Thymus (tissue), 11 donors: ENCODE measurements around the gene TSPAN4. TPM values are rescaled to one million over a fixed set of nuclear protein-coding genes. Genes with fewer than 3 reads are reported as not detected.

Experiments used
- DNase-seq, 9 donors: peaks; one replicate each; pipeline ENCODE4 v3.0.0-alpha.2; 2013; ENCODE audit warnings: low spot score in 9 of 9, low read depth in 6 of 9, missing footprints in 1 of 9
- H3K27ac ChIP-seq, 2 donors: one replicate each; pipeline ENCODE4 v1.5.1; 2013; ENCODE audit warnings: control low read depth in 1 of 2, low read depth in 1 of 2, low read length in 1 of 2, mild to moderate bottlenecking in 1 of 2, moderate library complexity in 1 of 2
- H3K27me3 ChIP-seq, 2 donors: one replicate each; pipeline ENCODE4 v1.5.1; 2013; ENCODE audit warnings: low read length in 1 of 2; ENCODE audit not compliant: control insufficient read depth in 2 of 2, insufficient read depth in 1 of 2
- H3K36me3 ChIP-seq, 2 donors: one replicate each; pipeline ENCODE4 v1.5.1; 2013; ENCODE audit warnings: low read length in 1 of 2, mild to moderate bottlenecking in 1 of 2, moderate library complexity in 1 of 2; ENCODE audit not compliant: control insufficient read depth in 2 of 2, insufficient read depth in 2 of 2
- H3K4me1 ChIP-seq, 2 donors: one replicate each; pipeline ENCODE4 v1.5.1; 2013; ENCODE audit warnings: low read length in 2 of 2; ENCODE audit not compliant: control insufficient read depth in 2 of 2, insufficient read depth in 2 of 2
- H3K4me3 ChIP-seq, 2 donors: one replicate each; pipeline ENCODE4 v1.5.1; 2013; ENCODE audit warnings: low read length in 2 of 2, control low read depth in 1 of 2, mild to moderate bottlenecking in 1 of 2
- H3K9me3 ChIP-seq, 2 donors: one replicate each; pipeline ENCODE4 v1.5.1; 2013; ENCODE audit warnings: low read length in 1 of 2, mild to moderate bottlenecking in 1 of 2; ENCODE audit not compliant: control insufficient read depth in 2 of 2, insufficient read depth in 1 of 2
- WGBS: extraction: QIAGEN DNeasy Blood & Tissue Kit; methylation state at CpG from one replicate; pipeline ENCODE4 v1.1.7; 2013; 5-methylcytosine and 5-hydroxymethylcytosine counted together
- polyA plus RNA-seq: library from polyadenylated mRNA; stranded (reverse); fragments of 200-250 nt; gene quantifications from one replicate; pipeline ENCODE4 v1.2.3, GENCODE V29; 2013
- total RNA-seq: library from RNA; stranded (reverse); fragments of 120-200 nt; gene quantifications from one replicate; pipeline ENCODE4 v1.2.4, GENCODE V29; 2013
- donor health status: healthy.

The TSPAN4 gene
- total and polyA plus RNA-seq, 2 donors: 22.2 to 56.7 TPM

DNA sequence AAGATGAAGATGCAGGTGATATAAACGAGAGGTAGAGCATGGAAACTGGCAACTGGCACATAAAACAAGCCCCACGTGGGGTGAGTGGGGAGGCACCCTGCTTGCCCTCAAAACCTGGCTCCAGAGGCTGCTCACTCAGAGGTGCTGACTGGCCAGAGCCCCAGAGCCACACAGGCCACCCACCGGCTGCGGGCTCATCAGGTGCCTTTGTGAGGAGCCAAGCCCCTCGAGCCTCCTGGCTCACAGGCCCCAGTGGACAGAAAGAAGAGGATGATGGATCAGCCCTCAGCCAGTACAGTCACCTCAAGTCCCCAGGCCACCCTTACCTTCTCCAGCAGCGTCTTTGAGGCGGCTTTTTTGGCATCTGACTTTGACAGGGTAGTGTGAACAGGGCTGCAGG is 61.7 kb downstream of the TSPAN4 start:
- Histone ChIP-seq H3K4me3 (no peak overlapping the region), H3K36me3 (peaks cover 40 to 57% of the 10 kb centered on the region in 2 donors), H3K4me1 (peaks cover 0 to 3% of the 10 kb centered on the region in 2 donors), H3K27ac (no peak overlapping the region), H3K27me3 (no peaks in the 10 kb centered on the region), H3K9me3 (no peaks in the 10 kb centered on the region)
- DNase-seq: no peak
- 94% methylated on average over 7 of the region's 7 CpGs for WGBS

DNA sequence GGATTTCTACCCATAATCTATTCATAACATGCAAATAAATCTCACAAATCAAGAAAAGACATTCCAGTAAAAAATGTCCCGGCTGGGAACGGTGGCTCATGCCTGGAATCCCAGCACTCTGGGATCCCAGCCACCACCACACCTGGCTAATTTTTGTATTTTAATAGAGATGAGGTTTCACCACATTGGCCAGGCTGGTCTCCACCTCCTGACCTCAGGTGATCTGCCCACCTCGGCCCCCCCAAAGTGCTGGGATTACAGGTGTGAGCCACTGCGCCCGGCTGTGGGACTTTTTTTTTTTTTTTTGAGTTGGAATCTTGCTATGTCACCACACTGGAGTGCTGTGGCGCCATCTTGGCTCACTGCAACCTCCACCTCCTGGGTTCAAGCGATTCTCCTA is 63.3 kb downstream of the TSPAN4 start:
- Histone ChIP-seq H3K36me3 (peaks cover 31 to 41% of the 10 kb centered on the region in 2 donors), H3K27me3 (no peaks in the 10 kb centered on the region), H3K9me3 (no peaks in the 10 kb centered on the region), H3K4me1 (peaks cover 8% of the 10 kb centered on the region in 2 donors), H3K27ac (no peak overlapping the region), H3K4me3 (no peak overlapping the region)
- DNase-seq: no peak
- WGBS: 93% methylated on average over 7 of the region's 7 CpGs

DNA sequence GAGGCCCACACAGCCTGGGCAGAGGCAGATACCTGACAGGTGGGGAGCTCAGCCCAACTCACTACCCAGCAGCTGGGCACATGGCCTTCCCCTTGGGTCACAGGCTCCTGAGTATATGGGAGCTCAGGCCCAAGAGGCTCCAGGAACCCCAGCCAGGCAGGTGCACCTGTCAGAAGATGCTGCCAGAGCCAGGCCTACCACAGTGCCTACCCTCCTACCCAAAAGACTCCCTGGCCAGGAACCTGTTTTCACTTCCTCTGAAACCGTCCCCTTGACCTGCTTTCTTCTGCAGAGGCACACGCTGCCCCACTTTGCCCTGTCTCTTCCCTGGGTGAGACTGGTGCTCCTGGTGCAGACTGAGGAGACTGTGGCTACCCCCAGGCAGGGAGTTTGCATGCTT is 65.0 kb downstream of the TSPAN4 start:
- no peak for DNase-seq
- no peak overlapping the region for H3K27ac ChIP-seq
- 87% methylated on average over 2 of the region's 2 CpGs for WGBS
- peaks cover 15% of the 10 kb centered on the region in 2 donors for H3K4me1 ChIP-seq
- H3K27me3 ChIP-seq: peaks cover 0 to 3% of the 10 kb centered on the region in 2 donors
- no peaks in the 10 kb centered on the region for H3K9me3 ChIP-seq
- H3K36me3 ChIP-seq: peaks cover 16 to 24% of the 10 kb centered on the region in 2 donors
- H3K4me3 ChIP-seq: no peak overlapping the region

DNA sequence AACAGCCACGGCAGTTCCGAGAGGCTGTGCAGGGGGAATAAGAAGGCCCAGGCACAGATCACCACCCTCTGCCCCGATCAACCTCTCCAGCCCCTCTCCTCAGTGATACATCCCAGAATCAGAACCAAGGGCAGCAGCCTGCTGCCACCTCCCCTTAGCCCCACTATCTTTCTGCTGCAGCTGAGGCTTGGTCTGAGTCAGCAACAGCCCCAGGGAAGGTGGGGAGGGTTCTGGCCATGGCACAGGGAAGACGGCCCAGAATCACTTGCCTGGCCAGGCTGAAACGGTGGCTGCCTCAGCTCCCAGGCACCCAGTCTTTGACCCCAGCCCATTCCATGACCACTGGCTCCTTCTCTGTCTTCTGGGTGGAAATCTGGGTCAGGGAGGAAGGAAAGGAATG is 65.6 kb downstream of the TSPAN4 start:
- 98% methylated on average over 5 of the region's 5 CpGs for WGBS
- H3K27ac ChIP-seq: no peak overlapping the region
- peaks cover 0 to 3% of the 10 kb centered on the region in 2 donors for H3K27me3 ChIP-seq
- no peaks in the 10 kb centered on the region for H3K9me3 ChIP-seq
- H3K4me3 ChIP-seq: no peak overlapping the region
- H3K36me3 ChIP-seq: peaks cover 11 to 18% of the 10 kb centered on the region in 2 donors
- H3K4me1 ChIP-seq: peaks cover 15% of the 10 kb centered on the region in 2 donors
- DNase-seq: no peak

DNA sequence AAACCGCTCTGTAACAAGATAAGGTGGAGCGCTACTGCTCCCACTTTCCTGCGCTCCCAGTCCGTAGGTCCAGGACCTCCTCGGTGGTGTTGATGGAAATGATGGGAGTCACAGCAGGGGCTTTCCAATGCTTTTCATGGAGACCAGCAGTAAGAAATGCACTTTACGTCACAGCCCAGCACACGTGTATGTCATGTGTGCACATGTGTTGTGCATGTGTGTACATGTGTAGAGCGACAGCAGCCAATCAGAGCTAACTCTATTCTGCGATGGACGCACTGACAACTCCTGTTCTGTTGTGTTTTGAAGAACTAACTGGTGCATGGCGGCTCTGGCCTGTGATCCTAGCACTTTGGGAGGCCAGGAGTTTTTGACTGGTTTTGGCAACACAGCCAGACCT is 66.8 kb downstream of the TSPAN4 start:
- 97% methylated on average over 11 of the region's 11 CpGs for WGBS
- Histone ChIP-seq H3K9me3 (no peaks in the 10 kb centered on the region), H3K36me3 (peaks cover 2 to 8% of the 10 kb centered on the region in 2 donors), H3K27me3 (peaks cover 0 to 3% of the 10 kb centered on the region in 2 donors), H3K4me1 (peaks cover 15% of the 10 kb centered on the region in 2 donors), H3K27ac (no peak overlapping the region), H3K4me3 (no peak overlapping the region)
- DNase-seq: no peak

DNA sequence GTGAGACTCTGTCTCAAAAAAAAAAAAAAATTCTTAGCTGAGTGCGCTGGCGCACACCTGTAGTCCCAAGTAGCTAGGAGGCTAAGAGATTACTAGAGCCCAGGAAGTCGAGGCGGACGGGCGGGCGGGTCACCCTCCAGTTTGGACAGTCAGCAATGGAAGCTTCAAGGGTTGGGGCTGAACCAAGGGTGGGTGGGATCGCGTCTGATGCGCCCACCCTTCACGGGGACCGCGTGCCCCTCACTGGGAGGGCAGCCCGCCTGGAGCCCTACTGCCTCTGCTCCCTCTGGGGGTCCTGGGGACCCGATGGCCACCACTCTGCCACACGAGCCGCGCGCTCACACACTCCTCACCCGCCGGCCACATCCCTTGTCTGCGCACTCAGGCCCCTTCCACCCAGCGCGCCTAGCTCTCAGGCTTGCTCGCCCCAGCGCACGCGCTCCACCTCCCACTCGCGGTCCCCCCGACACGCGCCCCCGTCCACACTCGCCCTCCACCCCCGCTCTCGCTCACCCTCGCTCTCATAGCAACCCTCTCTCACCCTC is 67.5 kb downstream of the TSPAN4 start:
- H3K36me3 ChIP-seq: peaks cover 0 to 4% of the 10 kb centered on the region in 2 donors
- H3K27me3 ChIP-seq: peaks cover 0 to 3% of the 10 kb centered on the region in 2 donors
- peaks cover 15% of the 10 kb centered on the region in 2 donors for H3K4me1 ChIP-seq
- DNase-seq: no peak
- H3K4me3 ChIP-seq: peak overlapping the region; percentile 62 to 66
- no peaks in the 10 kb centered on the region for H3K9me3 ChIP-seq
- 4% methylated on average over 38 of the region's 38 CpGs for WGBS
- H3K27ac ChIP-seq: peak overlapping the region in 1 of 2 donors; percentile 44

DNA sequence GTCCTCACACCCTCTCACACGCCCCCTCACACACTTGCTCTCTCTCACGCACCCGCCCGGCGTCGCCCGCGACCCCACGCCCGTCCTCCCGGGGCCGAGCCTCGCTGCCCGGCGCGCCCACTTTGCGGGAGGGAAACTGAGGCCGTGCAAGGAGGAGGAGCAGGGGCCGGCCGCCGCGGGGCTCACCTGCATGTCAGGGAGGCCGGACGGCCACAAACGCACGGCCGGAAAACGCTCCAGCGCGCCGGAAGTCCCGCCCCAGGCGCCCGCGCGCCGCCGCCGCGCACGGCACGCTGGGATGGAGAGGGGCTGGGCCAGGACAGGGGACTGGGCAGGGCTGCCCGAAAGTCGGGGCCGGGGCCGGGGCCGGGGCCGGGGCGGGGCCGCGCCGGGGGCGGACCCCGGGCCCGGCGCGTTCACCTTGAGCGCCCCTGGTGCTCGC is 68.0 kb downstream of the TSPAN4 start, which contains the start of gene CHID1:
TSS of gene CHID1 (minus strand) at position 222 of the 442 bp plus-strand sequence. CDS start 5,994 bp downstream, outside the sequence.
- under 1% methylated on average over 59 of the region's 59 CpGs for WGBS

DNA sequence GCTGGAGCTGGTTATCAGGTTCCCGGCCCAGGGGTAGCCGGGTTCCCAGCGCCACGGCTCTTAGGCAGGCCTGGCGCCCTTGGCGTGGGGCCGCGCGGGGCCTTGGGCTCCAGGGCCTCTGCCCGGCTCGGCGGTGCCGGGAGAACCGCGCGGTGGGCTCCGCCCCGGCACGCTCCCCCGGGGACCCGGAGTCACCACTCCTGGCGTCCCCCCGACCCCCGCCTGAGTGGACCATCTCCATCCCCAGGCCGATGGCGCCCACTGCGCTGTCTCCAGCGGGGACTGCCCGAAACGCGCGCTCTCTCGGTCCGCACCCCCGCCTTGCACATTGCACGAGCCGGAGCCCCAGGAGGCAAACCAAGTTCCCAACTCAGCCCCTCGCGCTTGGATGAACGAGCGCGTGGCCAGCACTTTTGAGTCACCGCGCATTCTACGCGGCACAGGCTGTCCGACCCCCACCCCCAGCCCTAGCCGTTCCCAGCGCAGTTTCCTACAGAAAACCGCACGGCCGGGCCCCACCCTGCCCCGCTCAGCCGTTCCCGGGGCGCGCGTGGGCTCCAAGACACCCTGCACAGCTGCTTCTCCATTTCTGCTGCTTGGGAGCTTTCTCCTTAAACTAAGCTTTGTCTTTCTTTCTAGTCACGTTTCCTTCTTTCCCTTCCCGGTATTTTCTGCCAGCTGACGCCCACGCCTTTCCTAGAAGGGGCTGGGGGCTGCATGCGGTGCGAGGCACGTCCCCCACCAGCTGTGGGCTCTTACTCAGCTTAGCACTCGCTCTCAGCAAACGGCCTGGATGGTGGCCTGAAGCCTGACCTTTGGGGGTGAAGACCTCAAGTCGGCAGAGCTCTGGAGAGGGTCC is 68.6 kb downstream of the TSPAN4 start:
- Histone ChIP-seq H3K36me3 (peaks cover 0 to 4% of the 10 kb centered on the region in 2 donors), H3K27ac (peak overlapping the region; percentile 53 to 74), H3K4me1 (peaks cover 15% of the 10 kb centered on the region in 2 donors), H3K9me3 (no peaks in the 10 kb centered on the region), H3K4me3 (peak overlapping the region; percentile 60 to 62), H3K27me3 (peaks cover 0 to 3% of the 10 kb centered on the region in 2 donors)
- WGBS: 3% methylated on average over 68 of the region's 68 CpGs
- peak in 1 of 9 donors; percentile 23 for DNase-seq

More for the DNA sequence above, 68.0 kb downstream of the TSPAN4 start, which contains the start of gene CHID1:
- H3K27me3 ChIP-seq: peaks cover 0 to 3% of the 10 kb centered on the region in 2 donors
- H3K4me3 ChIP-seq: peak within 1 kb of the TSS; percentile 62 to 66
- no peaks in the 10 kb centered on the region for H3K9me3 ChIP-seq
- peak within 1 kb of the TSS; percentile 53 to 74 for H3K27ac ChIP-seq
- DNase-seq: peak in 8 of 9 donors; percentile 38 to 85 (median 66)
- H3K36me3 ChIP-seq: peaks cover 0 to 4% of the 10 kb centered on the region in 2 donors
- peaks cover 15% of the 10 kb centered on the region in 2 donors for H3K4me1 ChIP-seq

DNA sequence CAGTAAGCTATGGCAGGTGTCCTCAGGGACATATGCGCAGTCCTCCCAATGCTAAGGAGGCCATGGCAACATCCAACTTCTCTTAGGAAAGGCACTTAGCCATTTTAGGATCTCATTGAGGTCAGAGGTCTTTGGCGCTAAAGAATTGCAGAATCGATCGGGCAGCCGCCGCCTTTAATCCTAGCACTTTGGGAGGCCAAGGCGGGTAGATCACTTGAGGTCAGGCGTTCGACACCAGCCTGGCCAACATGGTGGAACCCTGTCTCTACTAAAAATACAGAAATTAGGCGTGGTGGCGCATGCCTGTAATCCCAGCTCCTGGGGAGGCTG is 69.2 kb downstream of the TSPAN4 start:
- Histone ChIP-seq H3K27ac (no peak overlapping the region), H3K4me1 (peaks cover 15% of the 10 kb centered on the region in 2 donors), H3K27me3 (peaks cover 0 to 3% of the 10 kb centered on the region in 2 donors), H3K4me3 (peak overlapping the region in 1 of 2 donors; percentile 60), H3K9me3 (no peaks in the 10 kb centered on the region), H3K36me3 (peaks cover 0 to 4% of the 10 kb centered on the region in 2 donors)
- WGBS: 97% methylated on average over 11 of the region's 11 CpGs
- DNase-seq: no peak
